HG03378 (cell line): ENCODE data around the gene ATF2.

Source experiments
- ATAC-seq: cut with Tn5 transposase; IDR thresholded peaks from one replicate; pipeline ENCODE4 v1.9.1; 2021; ENCODE audit warnings: mild to moderate bottlenecking, moderate library complexity; ENCODE audit not compliant: unreplicated experiment

ATF2 gene, protein sequence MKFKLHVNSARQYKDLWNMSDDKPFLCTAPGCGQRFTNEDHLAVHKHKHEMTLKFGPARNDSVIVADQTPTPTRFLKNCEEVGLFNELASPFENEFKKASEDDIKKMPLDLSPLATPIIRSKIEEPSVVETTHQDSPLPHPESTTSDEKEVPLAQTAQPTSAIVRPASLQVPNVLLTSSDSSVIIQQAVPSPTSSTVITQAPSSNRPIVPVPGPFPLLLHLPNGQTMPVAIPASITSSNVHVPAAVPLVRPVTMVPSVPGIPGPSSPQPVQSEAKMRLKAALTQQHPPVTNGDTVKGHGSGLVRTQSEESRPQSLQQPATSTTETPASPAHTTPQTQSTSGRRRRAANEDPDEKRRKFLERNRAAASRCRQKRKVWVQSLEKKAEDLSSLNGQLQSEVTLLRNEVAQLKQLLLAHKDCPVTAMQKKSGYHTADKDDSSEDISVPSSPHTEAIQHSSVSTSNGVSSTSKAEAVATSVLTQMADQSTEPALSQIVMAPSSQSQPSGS

DNA sequence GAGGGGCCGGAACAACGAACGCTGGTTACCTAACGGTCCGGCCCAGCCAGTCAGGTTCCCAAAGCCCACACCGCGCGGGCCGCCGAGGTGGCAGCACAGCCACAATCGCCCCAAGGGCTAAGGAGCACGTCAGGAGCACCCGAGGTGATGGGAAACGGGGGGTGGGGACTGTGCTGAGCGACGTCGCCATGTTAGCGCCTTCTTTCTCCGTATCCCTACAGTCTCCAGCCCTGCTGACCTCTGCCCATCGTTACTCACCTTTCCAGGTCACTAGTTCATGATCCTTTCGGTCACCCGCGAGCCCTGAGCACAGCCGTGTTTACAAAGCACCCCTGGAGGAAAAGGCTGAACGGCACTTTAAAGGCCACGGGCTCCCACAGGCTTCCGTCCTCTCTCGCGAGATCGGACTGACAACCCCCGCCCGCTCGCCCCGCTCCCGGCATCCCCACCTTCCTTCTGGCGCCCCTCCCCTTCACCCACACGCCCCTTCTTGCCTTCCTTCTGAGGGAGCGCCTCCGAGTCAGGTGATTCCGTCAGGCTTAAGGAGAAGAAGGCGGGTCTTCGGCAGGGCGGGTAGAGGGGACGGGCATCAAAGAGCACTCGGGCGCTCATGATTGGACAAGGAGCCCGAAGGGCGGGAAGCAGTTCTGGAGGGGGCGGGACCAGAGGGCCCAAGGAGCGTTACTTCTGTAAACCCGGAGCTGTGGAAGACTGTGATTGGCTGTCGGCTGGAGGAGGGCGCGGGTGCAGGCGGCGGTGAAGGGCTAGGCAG, at the start of gene ATF2:
TSS of gene ATF2 (minus strand) at position 412 of the 772 bp plus-strand sequence. CDS start 31,760 bp downstream, outside the sequence.
- ATAC-seq: peak; percentile 94

- no peak for ATAC-seq
These were observed 39.9 kb upstream of the ATF2 start for GRCh38 chr2:175207741-175208438.

- ATAC-seq: no peak
These were observed 38.9 kb upstream of the ATF2 start for GRCh38 chr2:175206866-175207265.

DNA sequence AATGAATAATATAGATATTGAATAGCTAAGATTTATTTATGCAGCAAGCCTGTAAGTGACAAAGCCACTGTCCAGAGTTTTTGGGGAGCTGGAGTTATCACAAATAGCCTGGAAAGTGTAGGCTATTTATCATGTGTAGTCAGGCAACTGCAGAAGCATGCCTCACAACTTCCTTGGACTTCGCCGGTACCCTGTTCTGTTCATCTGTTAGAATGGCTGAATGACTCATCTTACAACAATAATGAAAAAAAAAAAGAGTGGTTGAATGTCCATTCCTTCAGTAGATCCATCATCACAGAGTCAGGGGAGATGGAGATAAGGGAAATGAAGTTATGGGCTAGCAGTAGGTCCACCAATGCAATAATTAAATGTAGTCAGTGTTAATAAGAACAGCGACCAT, 37.5 kb upstream of the ATF2 start:
- no peak for ATAC-seq

DNA sequence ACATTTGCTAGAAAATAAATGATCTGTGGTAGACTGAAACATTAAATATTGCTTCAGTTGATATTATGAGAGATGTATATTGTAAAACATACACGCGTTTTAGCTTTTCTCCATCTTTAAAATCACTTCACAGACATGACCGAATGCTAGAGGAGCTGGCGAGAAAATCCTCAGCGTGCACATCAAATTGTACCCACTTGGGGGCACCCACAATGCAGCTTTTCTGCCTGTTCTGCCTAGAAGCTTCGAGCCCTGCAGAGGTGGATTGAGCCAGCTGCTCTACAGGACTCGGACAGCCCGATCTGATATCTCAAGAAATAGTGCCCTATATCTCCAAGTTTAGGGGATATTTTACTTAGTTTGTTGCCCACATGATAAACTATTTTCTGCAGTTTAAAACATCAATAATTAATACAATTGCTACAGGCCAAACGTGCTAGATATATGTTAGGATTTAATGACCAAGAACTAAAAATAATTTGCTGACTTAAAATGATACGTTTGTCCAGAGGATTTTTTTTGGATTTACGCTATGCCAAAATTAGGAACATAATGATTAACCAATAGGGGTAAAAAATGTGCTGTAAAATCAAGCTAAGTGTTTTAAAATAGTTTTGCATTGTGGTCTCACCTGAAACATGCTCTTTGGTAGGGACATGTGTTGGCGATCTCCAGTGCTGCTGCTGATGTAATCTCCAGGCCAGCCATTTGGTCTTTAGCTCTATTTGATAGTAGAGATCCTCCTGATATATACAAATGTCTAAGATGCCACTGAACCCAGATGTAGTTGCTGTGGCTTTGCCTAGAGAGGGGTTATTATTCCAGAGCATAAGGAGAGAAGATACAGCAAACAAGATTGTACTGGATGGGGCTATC, 35.9 kb upstream of the ATF2 start:
- peak; percentile 68 for ATAC-seq

DNA sequence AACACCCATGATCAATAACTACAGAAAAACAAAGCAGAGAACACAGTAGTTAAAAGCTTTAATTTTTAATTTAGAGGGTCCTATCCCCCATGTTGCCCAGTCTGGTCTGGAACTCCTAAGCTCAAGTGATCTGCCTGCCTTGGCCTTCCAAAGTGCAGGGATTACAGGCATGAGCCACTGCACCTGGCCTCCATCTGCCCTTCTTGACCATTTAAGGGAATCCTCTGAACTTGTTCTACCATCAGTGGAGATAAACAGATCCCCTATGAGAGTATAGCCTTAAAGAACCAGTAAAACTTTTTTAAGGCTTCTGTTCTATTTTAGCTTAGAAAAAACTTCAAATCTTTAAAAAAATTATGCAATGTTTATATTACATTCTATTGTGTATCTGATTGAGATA, 27.0 kb upstream of the ATF2 start:
- ATAC-seq: no peak

DNA sequence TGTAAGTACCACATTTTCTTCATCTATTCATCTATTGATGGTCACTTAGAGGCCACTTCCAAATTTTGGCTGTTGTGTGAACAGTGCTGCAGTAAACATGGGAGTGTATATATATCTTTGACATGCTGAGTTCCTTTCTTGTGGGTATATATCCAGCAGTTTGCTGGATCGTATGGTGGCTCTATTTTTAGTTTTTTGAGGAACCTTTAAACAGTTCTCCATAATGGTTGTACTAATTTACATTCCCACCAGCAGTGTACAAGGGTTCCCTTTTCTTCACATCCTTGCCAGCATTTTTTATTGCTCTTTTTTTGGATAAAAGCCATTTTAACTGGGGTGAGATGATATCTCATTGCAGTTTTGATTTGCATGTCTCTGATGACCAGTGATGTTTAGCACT, 20.8 kb upstream of the ATF2 start:
- no peak for ATAC-seq

DNA sequence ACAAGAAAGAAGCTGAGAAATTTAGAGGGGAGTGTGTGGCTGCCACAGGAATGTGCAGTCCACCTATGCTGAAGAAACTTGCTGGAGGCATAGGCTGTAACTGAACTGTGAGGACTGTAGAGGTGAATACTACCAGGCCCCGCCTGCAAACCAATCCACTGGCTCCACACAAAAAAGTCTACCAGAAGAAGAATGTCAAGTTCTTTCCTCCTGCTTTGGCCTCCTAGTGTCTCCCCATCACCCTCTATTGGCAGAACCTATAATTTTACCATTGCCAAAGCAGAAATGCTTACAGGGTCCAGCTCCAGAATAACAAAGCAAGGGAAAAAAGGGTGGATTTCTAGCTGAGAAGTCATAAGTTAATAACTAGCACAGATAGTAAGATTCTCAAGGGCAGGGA, 19.4 kb upstream of the ATF2 start:
- ATAC-seq: no peak

- no peak for ATAC-seq
These were observed 15.7 kb upstream of the ATF2 start for GRCh38 chr2:175183674-175184073.

- no peak for ATAC-seq
These were observed 13.9 kb upstream of the ATF2 start for GRCh38 chr2:175181877-175182308.

- peak; percentile 76 for ATAC-seq
These were observed 13.3 kb upstream of the ATF2 start, which contains the start of gene ATP5MC3 for GRCh38 chr2:175181104-175181876. Gene ATP5MC3, minus strand, starts transcription at chr2:175181710. Its CDS starts 317 bp downstream, at chr2:175181393.

GRCh38 chr2:175180701-175181103, 12.7 kb upstream of the ATF2 start:
- ATAC-seq: peak; percentile 50

DNA sequence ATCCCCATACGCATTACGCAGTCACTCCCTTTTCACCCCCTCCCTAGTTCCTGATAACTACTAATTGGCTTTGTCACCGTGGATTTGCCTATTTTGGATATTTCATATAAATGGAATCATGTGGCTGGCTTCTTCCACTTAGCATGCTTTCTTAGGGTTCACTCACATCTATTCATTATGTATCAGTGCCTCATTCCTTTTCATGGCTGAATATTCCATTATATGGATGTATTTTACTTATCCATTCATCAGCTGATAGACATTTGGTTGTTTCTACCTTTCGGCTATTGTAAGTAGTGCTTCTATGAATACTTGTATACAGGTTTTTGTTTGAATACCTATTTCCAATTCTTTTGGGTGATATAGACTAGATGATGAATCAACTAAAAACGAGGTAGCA, 8.6 kb upstream of the ATF2 start:
- ATAC-seq: no peak

DNA sequence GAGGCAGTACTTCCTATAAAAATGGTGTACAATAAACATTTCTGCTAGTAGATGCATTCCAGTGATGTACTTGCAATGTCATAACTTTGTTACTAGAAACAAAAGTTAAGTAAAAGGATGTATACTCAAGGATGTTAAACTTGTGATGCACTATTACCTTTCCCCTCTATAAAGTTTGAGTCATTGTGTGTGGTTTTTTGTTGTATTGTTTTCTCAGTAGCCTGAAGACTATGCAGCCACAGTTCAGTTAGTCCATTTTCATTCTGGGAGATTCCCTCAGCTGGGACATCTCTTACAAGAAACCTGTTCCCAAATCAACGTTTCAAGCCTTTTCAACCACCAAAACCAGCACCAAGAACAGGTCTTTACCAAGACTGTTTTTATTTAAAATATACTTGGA, 7.9 kb upstream of the ATF2 start:
- ATAC-seq: no peak

DNA sequence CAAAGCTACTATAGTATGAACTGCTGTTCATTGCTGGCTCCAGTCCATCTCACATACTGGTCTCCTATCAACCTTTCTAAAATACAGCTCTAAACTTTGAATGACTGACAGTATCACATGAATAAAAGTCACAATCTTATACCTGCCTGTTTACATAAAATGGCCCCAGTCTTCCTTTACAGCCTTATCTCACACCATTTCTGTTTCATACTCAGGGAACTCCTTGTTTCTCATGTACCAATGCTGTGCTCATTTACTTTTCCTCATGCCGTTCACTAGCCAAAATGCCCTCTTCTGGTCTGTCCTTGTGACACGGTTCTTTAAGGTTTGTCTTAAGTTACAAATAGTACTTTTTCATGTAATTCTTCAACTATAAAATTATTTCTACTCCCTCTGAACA, 7.3 kb upstream of the ATF2 start:
- no peak for ATAC-seq

DNA sequence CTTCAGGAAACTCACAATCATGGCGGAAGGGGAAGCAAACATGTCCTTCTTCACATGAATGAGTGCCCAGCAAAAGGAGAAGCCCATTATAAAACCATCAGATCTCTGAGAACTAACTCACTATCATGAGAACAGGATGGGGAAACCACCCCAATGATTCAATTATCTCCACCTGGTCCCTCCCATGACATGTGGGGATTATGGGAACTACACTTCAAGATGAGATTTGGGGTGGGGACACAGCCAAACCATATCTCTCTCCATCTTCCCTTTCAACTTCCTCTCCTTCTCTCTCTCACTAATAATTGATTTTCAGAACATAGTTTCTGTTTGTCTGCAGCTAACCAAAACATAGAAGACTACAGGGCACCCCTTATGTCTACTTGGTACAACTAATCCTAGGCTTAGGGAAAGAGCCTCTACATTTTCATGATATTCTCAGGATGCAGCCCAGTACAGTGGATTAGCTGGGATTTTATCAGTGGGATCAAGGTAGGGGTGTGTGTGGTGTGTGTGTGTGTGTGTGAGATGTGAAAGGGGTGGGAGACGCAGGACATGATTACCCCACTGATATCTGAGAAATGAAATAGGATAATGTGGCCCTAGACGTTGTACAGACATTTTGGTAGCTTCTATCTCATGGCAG, 2.8 kb upstream of the ATF2 start:
- no peak for ATAC-seq

GRCh38 chr2:175169191-175169590, 1.2 kb upstream of the ATF2 start:
- no peak for ATAC-seq

DNA sequence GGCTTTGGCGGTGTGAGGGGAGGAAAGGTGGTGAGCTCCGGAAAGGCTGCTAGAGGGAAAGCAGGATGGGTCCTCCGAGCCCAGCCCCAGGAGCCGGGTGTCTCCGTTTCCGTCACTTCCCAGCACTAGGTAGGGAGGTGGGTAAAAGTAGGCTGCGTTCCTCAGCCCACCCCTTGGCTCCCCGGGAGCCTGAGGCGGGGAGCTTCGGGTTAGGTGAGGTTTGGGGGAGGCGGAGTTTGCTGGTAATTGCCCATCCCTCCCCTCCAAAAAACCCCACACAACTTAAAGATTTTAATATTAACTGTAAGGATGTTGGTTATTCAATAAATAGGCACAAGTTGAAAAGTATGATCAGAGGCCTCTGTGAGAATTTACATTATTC, 552 bp upstream of the ATF2 start:
- peak; percentile 22 for ATAC-seq
